Measurements from ENCODE around the gene KLHL35.

KLHL35 gene

DNA sequence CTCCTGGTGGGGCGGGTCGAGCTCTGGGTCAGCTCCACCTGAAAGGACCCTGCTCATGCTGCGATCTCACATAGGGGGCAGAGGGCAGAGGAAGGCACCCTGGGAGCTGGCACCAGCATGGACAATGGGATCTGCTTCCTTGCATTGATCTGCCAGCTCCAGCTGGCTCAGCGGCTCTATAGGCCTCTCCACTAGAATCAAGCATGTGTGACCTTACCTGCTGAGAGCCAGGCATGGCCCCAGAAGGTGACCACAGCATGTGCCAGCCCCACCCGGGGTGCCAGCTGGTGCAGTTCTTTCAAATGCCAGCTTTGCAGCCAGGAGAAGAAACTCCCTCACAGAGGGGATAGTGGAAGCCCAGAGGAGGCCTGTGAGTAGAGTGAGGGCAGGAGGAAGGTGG lies 22.0 kb upstream of the KLHL35 start:
- TF ChIP-seq ZNF274 (IDR thresholded peaks at IDR 0.05; ENCODE audit: low read depth, low read length) (no peak), YY1 (IDR thresholded peaks at IDR 0.05; ENCODE audit: insufficient read depth, insufficient read length) (no peak), SUZ12 (IDR thresholded peaks at IDR 0.05; ENCODE audit: extremely low read depth, insufficient read depth, insufficient read length) (no peak)
- H3K27me3 ChIP-seq (ENCODE audit: insufficient read depth, insufficient read length): no peaks in the 10 kb centered on the region
- H3K9ac ChIP-seq (ENCODE audit: insufficient read length, low read depth): no peak overlapping the region
- DNase-seq (ENCODE audit: low read depth, low spot score): no peak
- H3K9me3 ChIP-seq (ENCODE audit: insufficient read depth, low read length): no peaks in the 10 kb centered on the region
- no peak overlapping the region for H3K4me3 ChIP-seq (ENCODE audit: insufficient read length, low read depth)
- H3K36me3 ChIP-seq (ENCODE audit: insufficient read depth, insufficient read length, low read length): peaks cover 28% of the 10 kb centered on the region
- no peaks in the 10 kb centered on the region for H3K4me1 ChIP-seq (ENCODE audit: insufficient read depth, insufficient read length)

DNA sequence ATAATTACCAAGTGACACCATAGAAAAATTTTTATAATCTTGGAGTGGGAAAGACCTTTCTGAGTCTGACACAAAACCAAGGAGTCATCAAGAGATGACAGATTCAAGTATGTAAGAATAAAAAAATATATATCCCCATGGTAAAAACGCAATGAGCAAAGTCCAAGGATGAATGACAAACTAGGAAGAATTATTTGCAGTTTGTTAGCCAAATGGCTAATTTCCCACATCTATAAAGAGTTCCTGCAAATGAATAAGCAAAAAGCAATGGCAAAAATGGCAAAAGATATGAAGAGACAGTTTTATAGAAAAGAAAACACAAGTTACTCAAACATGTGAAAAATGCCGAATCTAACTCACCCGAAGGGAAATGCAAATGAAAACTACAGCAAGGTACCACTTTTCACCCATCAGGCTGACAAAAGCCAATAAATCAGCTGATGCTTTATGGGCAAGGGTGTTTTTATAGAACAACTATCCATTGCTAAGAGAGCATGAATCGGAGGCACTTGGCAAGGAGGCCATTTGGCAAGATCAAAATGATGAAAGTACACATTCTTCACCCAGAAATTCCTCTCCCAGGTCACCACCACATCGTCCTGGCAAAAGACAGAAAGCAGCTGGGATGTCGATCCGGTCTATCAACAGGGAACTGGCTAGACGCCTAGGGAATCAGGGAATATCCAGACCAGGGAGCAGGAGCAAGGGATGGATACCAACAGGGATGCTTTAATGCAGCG lies 21.1 kb upstream of the KLHL35 start:
- Histone ChIP-seq H3K4me1 (ENCODE audit: insufficient read depth, insufficient read length) (no peaks in the 10 kb centered on the region), H3K9ac (ENCODE audit: insufficient read length, low read depth) (no peak overlapping the region), H3K9me3 (ENCODE audit: insufficient read depth, low read length) (no peaks in the 10 kb centered on the region), H3K27me3 (ENCODE audit: insufficient read depth, insufficient read length) (no peaks in the 10 kb centered on the region), H3K36me3 (ENCODE audit: insufficient read depth, insufficient read length, low read length) (peaks cover 23% of the 10 kb centered on the region), H3K4me3 (ENCODE audit: insufficient read length, low read depth) (no peak overlapping the region)
- DNase-seq (ENCODE audit: low read depth, low spot score): no peak
- TF ChIP-seq ZNF274 (IDR thresholded peaks at IDR 0.05; ENCODE audit: low read depth, low read length) (no peak), SUZ12 (IDR thresholded peaks at IDR 0.05; ENCODE audit: extremely low read depth, insufficient read depth, insufficient read length) (no peak), YY1 (IDR thresholded peaks at IDR 0.05; ENCODE audit: insufficient read depth, insufficient read length) (no peak)

DNA sequence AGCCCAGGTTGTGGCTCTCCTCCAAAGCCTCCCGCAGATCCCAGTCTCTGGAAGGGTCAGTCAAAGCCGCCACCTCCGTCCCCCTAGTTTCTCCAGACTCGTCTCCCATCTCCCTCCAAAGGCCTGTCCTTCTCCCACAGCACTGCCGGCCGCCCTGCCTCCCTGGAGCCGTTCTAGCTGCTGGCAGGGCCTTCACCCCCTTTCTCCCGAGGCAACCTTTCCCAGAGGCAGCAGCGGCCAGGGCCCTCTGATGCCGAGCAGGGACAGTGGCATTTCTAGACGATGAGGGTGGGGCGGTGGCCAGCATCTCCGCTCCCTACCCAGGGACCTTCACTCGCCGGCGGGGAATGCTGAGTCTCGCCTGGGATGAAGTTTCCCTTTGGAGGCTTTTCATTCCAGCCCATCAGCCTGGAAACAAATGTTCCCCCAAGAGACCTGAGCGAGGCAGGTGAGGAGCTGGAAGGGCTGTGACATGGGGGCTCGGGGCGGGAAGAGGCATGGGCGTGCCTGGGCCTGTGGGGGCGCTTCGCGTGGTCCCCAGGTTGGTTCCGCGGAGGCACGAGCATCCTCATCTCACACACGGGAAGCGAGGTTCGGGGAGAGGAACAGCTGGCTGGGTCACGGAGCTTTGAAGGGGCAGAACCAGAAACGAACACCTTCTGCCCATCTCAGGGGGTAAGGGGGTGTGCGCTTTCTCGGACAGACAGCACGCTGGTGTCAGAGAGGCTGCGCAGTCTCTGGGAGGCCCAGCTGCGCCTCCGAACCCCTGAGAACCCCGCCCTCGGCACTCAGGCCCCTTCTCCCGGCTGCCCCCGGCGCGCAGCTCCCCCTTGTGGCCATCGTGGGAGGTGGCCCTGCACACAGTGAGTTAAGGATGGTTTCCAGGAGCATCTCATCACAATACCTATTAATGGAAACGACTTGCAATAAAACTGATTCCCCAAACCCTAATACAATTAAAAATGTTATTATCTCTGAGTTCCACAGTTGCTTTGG lies 18.1 kb upstream of the KLHL35 start:
- no peak overlapping the region for H3K9ac ChIP-seq (ENCODE audit: insufficient read length, low read depth)
- no peaks in the 10 kb centered on the region for H3K4me1 ChIP-seq (ENCODE audit: insufficient read depth, insufficient read length)
- TF ChIP-seq SUZ12 (IDR thresholded peaks at IDR 0.05; ENCODE audit: extremely low read depth, insufficient read depth, insufficient read length) (no peak), ZNF274 (IDR thresholded peaks at IDR 0.05; ENCODE audit: low read depth, low read length) (no peak), YY1 (IDR thresholded peaks at IDR 0.05; ENCODE audit: insufficient read depth, insufficient read length) (no peak)
- H3K27me3 ChIP-seq (ENCODE audit: insufficient read depth, insufficient read length): no peaks in the 10 kb centered on the region
- H3K4me3 ChIP-seq (ENCODE audit: insufficient read length, low read depth): no peak overlapping the region
- H3K36me3 ChIP-seq (ENCODE audit: insufficient read depth, insufficient read length, low read length): peaks cover 28% of the 10 kb centered on the region
- H3K9me3 ChIP-seq (ENCODE audit: insufficient read depth, low read length): no peaks in the 10 kb centered on the region
- no peak for DNase-seq (ENCODE audit: low read depth, low spot score)

DNA sequence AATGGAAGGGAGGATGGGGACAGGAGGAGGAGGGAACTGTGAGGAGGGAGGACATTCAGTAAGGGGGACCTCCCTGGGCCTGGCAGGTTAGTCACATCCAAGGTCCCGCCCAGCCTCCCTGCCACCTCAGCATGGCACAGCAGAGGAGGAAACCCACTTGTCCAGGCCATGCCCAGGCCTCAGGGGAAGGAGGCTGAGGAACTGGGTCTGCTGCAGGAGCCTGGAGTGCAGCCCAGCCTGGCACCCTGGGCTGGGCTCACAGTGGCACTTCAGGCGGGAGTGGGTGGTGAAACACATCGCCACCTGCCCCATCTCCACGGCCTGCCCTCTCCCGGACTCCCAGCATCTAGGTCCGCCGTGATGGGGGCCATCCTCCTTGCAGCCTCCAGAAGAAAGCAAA lies 17.2 kb upstream of the KLHL35 start:
- Histone ChIP-seq H3K9ac (ENCODE audit: insufficient read length, low read depth) (no peak overlapping the region), H3K9me3 (ENCODE audit: insufficient read depth, low read length) (no peaks in the 10 kb centered on the region), H3K4me1 (ENCODE audit: insufficient read depth, insufficient read length) (no peaks in the 10 kb centered on the region), H3K4me3 (ENCODE audit: insufficient read length, low read depth) (no peak overlapping the region), H3K36me3 (ENCODE audit: insufficient read depth, insufficient read length, low read length) (peaks cover 31% of the 10 kb centered on the region), H3K27me3 (ENCODE audit: insufficient read depth, insufficient read length) (no peaks in the 10 kb centered on the region)
- DNase-seq (ENCODE audit: low read depth, low spot score): no peak
- TF ChIP-seq SUZ12 (IDR thresholded peaks at IDR 0.05; ENCODE audit: extremely low read depth, insufficient read depth, insufficient read length) (no peak), ZNF274 (IDR thresholded peaks at IDR 0.05; ENCODE audit: low read depth, low read length) (no peak), YY1 (IDR thresholded peaks at IDR 0.05; ENCODE audit: insufficient read depth, insufficient read length) (no peak)

DNA sequence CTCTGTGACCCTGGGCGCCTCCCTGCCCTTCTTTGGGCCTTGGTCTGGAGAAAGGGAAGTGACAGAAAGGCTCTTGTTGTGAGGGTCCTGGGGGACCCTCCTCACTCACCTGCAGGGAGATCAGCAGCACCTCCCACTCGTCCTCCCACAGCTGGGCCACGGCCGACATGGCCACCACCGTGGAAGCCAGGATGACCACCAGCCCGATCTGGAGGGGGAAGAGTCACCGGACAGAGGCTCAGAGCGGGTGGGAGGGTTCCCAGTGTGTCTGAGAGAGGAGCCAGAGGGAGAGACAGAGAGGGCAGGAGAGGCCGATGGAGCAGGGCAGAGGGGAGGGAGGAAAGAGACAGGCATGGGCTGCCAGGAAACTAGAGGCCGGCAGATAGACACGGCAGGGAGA lies 16.8 kb upstream of the KLHL35 start:
- TF ChIP-seq SUZ12 (IDR thresholded peaks at IDR 0.05; ENCODE audit: extremely low read depth, insufficient read depth, insufficient read length): no peak
- TF ChIP-seq YY1 (IDR thresholded peaks at IDR 0.05; ENCODE audit: insufficient read depth, insufficient read length): no peak
- no peak for TF ChIP-seq ZNF274 (IDR thresholded peaks at IDR 0.05; ENCODE audit: low read depth, low read length)
- H3K4me3 ChIP-seq (ENCODE audit: insufficient read length, low read depth): no peak overlapping the region

DNA sequence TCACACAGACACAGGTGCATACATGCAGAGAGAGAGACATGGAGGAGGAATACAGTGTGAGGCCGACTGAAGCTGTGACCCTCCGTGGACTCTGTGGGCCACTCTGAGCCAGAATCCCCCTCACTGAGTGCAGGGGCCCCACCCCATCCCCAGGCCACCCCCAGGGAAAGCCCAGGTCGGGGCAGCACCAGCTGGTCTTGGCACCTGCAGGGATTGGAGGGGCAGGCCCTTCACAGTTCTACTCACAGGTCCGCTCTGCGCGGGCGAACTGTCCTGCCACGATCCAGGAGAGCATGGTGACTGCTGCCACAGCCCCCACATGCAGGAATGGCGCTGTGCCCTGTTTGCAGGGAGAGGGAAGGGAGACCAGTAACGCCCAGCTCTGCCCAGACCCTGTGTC lies 16.3 kb upstream of the KLHL35 start:
- peaks cover 30% of the 10 kb centered on the region for H3K36me3 ChIP-seq (ENCODE audit: insufficient read depth, insufficient read length, low read length)
- no peak overlapping the region for H3K9ac ChIP-seq (ENCODE audit: insufficient read length, low read depth)
- H3K27me3 ChIP-seq (ENCODE audit: insufficient read depth, insufficient read length): no peaks in the 10 kb centered on the region
- no peak overlapping the region for H3K4me3 ChIP-seq (ENCODE audit: insufficient read length, low read depth)
- H3K4me1 ChIP-seq (ENCODE audit: insufficient read depth, insufficient read length): no peaks in the 10 kb centered on the region
- no peaks in the 10 kb centered on the region for H3K9me3 ChIP-seq (ENCODE audit: insufficient read depth, low read length)
- TF ChIP-seq SUZ12 (IDR thresholded peaks at IDR 0.05; ENCODE audit: extremely low read depth, insufficient read depth, insufficient read length) (no peak), ZNF274 (IDR thresholded peaks at IDR 0.05; ENCODE audit: low read depth, low read length) (no peak), YY1 (IDR thresholded peaks at IDR 0.05; ENCODE audit: insufficient read depth, insufficient read length) (no peak)
- no peak for DNase-seq (ENCODE audit: low read depth, low spot score)

More for the DNA sequence above, 16.8 kb upstream of the KLHL35 start:
- Histone ChIP-seq H3K36me3 (ENCODE audit: insufficient read depth, insufficient read length, low read length) (peaks cover 27% of the 10 kb centered on the region), H3K27me3 (ENCODE audit: insufficient read depth, insufficient read length) (no peaks in the 10 kb centered on the region), H3K9me3 (ENCODE audit: insufficient read depth, low read length) (no peaks in the 10 kb centered on the region), H3K9ac (ENCODE audit: insufficient read length, low read depth) (no peak overlapping the region), H3K4me1 (ENCODE audit: insufficient read depth, insufficient read length) (no peaks in the 10 kb centered on the region)
- DNase-seq (ENCODE audit: low read depth, low spot score): no peak

DNA sequence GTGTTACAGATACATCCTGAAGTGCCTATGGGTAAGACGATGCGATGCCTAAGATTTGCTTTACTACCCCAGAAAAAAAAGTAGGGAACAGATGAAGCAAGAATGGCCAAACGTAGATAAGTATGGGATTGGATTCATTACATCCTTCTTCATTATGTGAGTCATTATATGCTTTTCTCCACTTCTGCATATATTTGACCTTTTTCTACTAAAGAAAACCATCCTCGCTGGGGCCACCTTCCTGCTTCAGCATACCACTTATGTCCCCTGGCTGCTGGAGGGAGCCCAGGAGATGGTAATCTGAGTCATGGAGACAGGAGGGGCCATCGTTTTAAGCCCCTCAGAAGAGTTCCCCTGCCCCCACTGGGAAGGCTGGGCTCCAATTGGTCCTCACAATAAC lies 14.4 kb upstream of the KLHL35 start:
- Histone ChIP-seq H3K4me3 (ENCODE audit: insufficient read length, low read depth) (no peak overlapping the region), H3K9ac (ENCODE audit: insufficient read length, low read depth) (no peak overlapping the region)
- no peak for TF ChIP-seq SUZ12 (IDR thresholded peaks at IDR 0.05; ENCODE audit: extremely low read depth, insufficient read depth, insufficient read length)

More for the DNA sequence above, 14.4 kb upstream of the KLHL35 start:
- no peaks in the 10 kb centered on the region for H3K4me1 ChIP-seq (ENCODE audit: insufficient read depth, insufficient read length)
- H3K36me3 ChIP-seq (ENCODE audit: insufficient read depth, insufficient read length, low read length): peaks cover 34% of the 10 kb centered on the region
- no peak for DNase-seq (ENCODE audit: low read depth, low spot score)
- no peaks in the 10 kb centered on the region for H3K27me3 ChIP-seq (ENCODE audit: insufficient read depth, insufficient read length)
- no peaks in the 10 kb centered on the region for H3K9me3 ChIP-seq (ENCODE audit: insufficient read depth, low read length)

All from NT2/D1 (cell line).